HG02870 (cell line): ENCODE measurements around the gene DERL3.
"Not testable (repeated sequence)": the region's sequence is repeated elsewhere in the genome, so short reads cannot be mapped to it uniquely, and the experiment has no call there.

Experiments
- ATAC-seq: cut with Tn5 transposase; IDR thresholded peaks from one replicate; pipeline ENCODE4 v1.9.1; 2021; ENCODE audit warnings: mild to moderate bottlenecking, moderate library complexity; ENCODE audit not compliant: unreplicated experiment

DERL3 gene

GRCh38 chr22:23838681-23839468 lies at the start of gene DERL3:
DERL3 (minus strand) TSS chr22:23839006; CDS start chr22:23838987, 19 bp downstream.
- ATAC-seq: peak; percentile 74

GRCh38 chr22:23884140-23884539 lies 45.3 kb upstream of the DERL3 start:
- no peak for ATAC-seq

GRCh38 chr22:23883658-23884057 lies 44.9 kb upstream of the DERL3 start:
- ATAC-seq: no peak

- no peak for ATAC-seq
Observed at GRCh38 chr22:23882370-23882769, 43.6 kb upstream of the DERL3 start.

DNA sequence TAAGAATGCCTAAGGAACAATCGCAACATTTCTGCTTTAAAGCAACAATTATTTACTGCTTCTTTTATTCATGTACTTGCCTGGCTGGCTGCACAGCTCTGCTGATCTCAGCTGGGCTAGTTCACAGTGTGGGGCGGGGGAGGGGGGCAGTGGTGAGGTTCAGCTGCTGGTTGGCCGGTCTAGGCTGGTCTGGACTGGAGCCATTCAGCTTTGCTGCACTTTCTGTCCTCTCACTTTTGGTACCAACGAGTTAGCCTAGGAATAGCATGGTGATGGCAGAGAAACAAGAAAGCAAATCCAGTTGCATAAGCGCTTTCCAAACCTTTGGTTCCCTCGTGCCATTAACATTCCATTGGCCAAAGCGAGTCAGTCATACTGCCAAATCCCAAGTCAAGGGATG lies 39.4 kb upstream of the DERL3 start:
- no peak for ATAC-seq

DNA sequence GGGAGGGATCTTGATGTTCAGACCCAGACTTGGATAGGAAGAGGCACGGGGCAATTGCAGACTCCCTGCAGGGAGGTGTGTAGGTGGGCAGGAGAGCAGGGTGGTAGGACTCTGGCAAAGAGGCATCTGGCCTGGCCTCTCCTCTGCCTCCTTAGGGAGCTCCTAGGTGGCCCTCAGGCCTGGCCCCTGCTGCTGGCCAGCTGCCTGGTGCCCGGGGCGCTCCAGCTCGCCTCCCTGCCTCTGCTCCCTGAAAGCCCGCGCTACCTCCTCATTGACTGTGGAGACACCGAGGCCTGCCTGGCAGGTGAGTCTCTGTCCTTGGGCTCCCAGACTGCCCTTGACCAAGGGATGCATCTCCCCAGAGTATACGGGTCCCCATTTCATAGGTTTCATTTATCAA lies 38.8 kb upstream of the DERL3 start:
- no peak for ATAC-seq

GRCh38 chr22:23875801-23876200 lies 37.0 kb upstream of the DERL3 start:
- ATAC-seq: no peak

DNA sequence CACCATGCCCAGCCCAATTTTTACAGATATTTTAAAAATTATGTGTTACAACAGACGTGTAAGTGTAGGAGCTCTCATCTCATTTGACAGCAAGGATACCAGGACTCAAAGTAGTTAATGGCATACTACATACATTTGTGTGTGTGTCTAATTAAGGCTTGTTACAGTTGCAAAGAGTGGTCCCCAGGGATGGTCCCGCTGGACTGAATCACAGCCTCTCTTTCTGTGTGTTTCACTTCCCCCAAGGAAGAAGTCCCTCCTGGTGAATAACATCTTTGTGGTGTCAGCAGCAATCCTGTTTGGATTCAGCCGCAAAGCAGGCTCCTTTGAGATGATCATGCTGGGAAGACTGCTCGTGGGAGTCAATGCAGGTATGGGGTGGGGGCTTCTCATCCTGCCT lies 36.1 kb upstream of the DERL3 start:
- no peak for ATAC-seq

GRCh38 chr22:23868580-23868979 lies 29.8 kb upstream of the DERL3 start:
- ATAC-seq: no peak

DNA sequence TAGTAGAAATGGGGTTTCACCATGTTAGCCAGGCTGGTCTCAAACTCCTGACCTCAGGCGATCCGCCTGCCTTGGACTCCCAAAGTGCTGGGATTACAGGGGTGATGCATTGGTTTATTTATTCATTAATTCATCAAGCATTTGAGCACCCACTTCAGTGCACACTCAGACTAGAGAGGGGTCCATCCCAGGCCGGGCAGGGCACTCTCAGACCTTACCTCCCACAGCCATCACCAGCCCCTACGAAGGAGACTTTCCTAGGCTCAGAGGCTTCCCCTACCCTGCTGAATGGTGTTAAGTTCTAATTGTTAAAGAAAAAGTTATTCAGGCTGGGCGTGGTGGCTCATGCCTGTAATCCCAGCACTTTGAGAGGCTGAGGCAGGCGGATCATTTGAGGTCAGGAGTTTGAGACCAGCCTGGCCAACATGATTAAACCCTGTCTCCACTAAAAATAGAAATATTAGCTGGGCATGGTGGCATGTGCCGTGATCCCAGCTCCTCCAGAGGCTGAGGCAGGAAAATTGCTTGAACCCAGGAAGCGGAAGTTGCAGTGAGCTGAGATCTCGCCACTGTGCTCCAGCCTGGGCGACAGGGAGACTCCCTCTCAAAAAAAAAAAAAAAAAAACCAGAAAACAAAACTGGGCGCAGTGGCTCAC lies 25.8 kb upstream of the DERL3 start:
- ATAC-seq: not testable (repeated sequence)

DNA sequence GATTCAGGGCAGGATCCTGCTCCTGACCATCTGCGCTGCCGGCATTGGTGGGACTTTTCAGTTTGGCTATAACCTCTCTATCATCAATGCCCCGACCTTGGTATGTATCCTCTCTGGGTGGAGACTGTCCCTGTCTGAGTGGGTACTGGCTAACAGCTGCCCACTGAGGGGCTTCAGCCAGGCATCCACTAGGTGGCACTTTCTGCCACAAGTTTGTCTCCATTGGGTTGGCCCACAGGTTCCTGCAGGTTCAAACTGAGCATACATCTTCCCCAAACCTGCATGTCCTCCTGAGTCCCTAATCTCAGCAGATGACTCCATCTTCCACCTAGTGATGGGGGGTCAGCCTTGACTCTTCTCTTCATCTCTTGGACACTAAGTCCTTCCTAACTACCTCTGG lies 23.3 kb upstream of the DERL3 start:
- ATAC-seq: no peak

GRCh38 chr22:23860187-23860586 lies 21.4 kb upstream of the DERL3 start:
- ATAC-seq: not testable (repeated sequence)

GRCh38 chr22:23859201-23859600 lies 20.4 kb upstream of the DERL3 start:
- ATAC-seq: no peak

DNA sequence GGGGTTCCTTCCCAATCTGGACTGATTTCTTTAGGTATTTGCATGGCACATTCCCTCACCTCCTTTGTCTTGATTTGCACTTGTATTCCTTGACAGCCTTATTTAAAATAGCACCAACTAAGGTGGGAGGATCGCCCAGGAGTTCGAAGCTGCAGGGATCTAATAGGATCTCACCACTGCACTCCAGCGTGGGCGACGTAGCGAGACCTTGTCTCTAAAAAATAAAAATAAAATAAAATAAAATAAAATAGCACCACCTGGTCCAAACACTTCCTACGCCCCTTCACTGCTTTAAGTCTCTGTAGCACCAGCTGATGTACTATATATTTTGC lies 19.6 kb upstream of the DERL3 start:
- ATAC-seq: no peak

DNA sequence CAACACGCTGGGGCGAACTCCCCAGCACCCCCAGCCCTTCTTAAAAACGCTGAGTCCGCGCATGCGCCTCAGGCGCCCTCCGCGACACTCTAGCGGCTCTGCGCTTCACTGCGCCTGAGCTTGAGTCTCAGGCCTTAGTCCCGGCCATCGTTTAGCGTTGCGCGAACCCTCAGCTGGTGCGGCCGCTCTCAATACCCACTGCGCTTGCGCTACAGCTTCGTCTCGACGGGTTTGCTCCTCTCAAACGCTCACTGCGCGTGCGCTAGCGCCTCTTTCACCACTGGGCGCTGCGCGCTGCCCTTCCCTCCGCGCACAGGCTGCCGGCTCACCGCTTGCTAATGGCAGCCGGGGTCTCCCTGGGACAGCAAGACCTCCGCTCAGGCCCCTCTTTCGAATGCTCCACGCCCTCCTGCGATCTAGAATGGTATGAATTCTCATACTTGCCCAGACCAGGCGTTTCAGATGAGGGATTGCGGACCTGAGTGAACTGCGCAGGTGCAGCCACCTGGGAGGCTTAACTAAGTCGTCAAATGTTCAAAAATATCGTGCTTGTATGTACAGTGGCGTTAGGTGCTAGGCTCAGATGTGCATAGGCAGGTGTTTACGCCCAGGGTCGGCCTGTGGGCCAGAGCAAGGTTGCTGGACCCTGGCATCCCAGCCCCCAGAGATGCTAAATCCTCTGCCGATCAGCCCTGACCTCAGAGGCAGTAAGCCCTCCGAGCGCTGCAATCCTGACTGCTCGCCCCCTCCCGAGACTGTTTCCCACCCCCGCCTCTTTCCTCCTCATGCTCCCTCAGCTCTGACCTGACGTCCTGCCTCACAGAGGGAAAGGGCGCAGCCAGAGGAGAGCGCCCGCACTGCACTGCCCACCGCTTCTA lies 19.0 kb upstream of the DERL3 start, which contains the start of gene SLC2A11:
Gene SLC2A11 (plus strand): TSS at position 270 of the 878 bp plus-strand sequence. CDS start 125 bp downstream, at position 395.
- peak; percentile 85 for ATAC-seq

DNA sequence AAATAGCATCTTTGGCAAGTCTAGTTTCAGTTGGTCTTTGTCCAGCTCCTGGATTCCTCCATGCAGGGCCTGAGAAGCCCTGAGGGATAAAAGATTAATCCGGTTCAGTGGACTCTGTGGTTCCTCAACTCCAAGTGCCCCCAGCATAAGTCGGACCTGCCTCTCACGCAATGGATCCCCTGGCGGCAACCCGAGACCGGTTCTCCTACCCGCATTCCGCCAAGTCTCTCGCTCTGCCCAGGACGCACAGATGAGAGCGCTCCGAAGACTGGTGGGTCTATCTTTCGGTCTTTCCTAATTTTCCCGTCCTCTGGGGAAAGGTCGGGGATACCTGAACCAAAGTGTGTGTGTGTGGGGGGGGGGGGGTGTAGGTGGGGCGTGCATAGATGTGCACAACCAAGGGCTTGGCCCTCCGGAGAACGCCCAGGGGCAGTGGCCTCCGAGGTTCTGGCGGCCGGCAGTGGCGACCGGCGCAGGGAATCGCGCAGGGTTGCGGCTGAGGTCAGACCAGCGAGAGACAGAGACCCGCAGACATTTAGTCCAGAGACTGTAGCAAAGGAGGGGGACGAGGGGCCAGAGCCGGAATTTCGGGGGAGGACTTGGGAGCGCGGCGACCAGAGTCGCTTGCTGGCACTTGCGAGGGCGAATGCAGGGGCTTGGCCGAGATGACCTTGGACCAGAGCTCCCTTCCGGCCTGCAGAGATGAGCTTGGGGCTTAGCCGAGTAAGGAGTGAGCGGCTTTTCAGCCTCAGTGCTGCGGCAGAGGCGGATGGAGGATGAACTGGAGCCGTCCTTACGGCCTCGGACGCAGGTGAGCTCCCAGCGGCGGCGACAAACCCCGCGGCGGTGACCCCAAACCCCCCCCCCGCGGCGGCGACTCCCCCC lies 18.2 kb upstream of the DERL3 start:
- peak; percentile 47 for ATAC-seq

DNA sequence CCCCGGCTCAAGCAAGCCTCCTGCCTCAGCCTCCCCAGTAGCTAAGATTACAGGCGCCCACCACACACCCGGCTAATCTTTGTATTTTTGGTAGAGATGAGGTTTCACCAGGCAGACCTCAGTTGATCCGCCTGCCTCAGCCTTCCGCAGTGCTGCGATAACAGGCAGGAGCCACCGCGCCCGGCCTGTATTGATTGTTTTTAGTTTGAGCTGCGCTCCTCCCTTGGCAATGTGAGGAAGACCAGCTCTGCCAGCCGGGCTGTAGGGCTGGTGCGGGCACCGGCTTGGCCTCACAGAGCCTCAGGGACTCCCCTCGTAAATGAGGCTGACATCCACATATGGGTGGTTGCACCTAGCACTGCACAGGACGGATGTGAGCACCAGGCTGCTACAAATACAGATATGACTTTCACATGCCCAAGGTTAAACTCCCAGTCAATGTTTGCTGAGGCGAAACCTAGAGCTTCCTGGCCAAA lies 11.4 kb upstream of the DERL3 start:
- no peak for ATAC-seq

DNA sequence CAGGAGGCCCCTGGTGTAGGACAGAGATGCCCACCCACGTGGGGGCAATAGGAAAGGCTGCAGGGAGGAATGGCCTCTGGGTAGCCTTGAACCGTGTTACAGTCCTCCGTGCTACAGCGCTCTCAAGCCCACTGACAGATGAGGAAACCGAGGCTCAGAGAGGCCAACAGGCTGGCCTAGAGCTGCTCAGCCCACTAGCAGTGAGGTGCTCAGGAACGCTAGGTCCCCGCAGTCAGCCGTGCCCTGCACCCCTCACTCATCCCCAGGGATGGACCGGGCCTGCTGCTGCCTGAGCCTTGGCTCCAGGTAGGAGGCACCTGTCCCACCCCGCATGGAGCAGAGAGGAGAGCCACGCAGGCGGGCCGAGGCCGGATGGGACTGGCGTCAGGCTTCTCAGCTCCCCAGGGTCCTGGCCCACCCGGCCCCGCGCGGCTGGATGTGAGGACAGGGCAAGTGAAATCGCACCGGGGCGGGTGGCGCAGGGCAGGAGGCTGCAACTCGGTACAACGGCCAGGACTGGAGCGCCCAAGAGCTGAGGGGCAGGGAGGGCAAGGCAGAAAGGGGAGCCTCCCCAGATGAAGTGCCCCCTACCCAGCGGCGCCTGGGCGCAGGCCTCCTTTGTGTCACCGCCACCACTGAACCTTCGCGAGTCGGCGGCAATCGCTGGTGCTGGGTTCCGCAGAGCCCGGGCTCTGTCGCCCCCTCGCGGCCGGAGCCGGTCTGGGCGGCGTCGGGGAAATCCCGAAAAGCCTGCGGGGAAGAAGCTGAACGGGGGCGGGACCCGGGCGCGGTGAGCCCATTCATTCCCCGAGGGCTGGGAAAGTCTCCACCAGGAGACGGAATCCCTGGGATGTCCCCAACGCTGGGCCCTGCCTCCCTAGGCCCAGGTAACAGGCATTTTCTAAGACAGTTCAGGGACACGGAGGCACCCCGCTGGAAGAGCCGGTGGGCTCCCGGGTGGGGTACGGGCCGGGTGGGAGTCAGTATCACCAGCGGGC lies 10.5 kb upstream of the DERL3 start:
- no peak for ATAC-seq
